Neural crest cell (in vitro differentiated cells): ENCODE results near the gene S100P. TPM values are rescaled to one million over a fixed set of nuclear protein-coding genes. Genes with fewer than 3 reads are reported as not detected.

Experiments used
- DNase-seq: peaks from one replicate; pipeline ENCODE4 v3.0.0; 2021; ENCODE audit warnings: low read depth, mixed read lengths, low spot score
- H3K27ac Mint-ChIP-seq: one replicate; pipeline ENCODE4 v1.8.0; 2021; ENCODE audit warnings: mild to moderate bottlenecking, mixed read lengths; ENCODE audit not compliant: unreplicated experiment
- H3K27me3 Mint-ChIP-seq: 2 replicates; pipeline ENCODE4 v1.8.0; 2021; ENCODE audit warnings: low read depth, mild to moderate bottlenecking, mixed read lengths
- H3K36me3 Mint-ChIP-seq: 2 replicates; pipeline ENCODE4 v1.8.0; 2021; ENCODE audit warnings: low read depth, mild to moderate bottlenecking, mixed read lengths
- H3K4me1 Mint-ChIP-seq: 2 replicates; pipeline ENCODE4 v1.8.0; 2021; ENCODE audit warnings: mixed read lengths
- H3K4me3 Mint-ChIP-seq: one replicate; pipeline ENCODE4 v1.8.0; 2021; ENCODE audit warnings: mild to moderate bottlenecking, mixed read lengths
- H3K9me3 Mint-ChIP-seq: 2 replicates; pipeline ENCODE4 v1.8.0; 2021; ENCODE audit warnings: mixed read lengths
- total RNA-seq: library from RNA; stranded (reverse); gene quantifications from 2 replicates; pipeline ENCODE4 v1.2.1, GENCODE V29; 2021
- TF ChIP-seq, protein P1 (sequence below): fragments of 200-600 bp; sonication (generic); conservative IDR thresholded peaks from 2 replicates; pipeline ENCODE4 v1.5.0; 2021; ENCODE audit warnings: antibody characterized with exemption, mild to moderate bottlenecking

S100P gene
- total RNA-seq, 1 donor from 2014 or later: not detected

DNA sequence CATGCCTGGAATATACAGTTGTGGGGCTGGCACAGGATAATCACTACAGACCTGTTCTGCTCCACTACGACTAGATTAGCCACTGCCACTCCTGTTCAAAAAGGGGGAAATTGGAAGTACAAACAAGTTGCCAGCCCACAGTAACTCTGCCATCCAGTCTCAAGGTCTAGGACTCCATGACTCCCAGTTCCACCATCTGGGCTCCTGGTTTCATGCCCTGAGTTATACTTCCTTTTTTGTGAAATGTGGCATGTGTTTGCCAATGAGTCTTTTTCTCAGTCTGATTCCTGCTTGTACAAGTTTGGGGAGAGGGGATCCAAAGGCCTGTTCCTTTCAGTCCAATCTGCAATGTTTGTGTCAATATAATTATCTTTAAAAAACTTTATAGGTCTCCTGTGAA is 21.3 kb downstream of the S100P start:
- no peak for DNase-seq
- no peaks in the 10 kb centered on the region for H3K9me3 Mint-ChIP-seq
- peaks cover 3% of the 10 kb centered on the region for H3K36me3 Mint-ChIP-seq
- no peak overlapping the region for H3K27ac Mint-ChIP-seq
- peaks cover 31% of the 10 kb centered on the region for H3K27me3 Mint-ChIP-seq
- TF ChIP-seq, protein P1, sequence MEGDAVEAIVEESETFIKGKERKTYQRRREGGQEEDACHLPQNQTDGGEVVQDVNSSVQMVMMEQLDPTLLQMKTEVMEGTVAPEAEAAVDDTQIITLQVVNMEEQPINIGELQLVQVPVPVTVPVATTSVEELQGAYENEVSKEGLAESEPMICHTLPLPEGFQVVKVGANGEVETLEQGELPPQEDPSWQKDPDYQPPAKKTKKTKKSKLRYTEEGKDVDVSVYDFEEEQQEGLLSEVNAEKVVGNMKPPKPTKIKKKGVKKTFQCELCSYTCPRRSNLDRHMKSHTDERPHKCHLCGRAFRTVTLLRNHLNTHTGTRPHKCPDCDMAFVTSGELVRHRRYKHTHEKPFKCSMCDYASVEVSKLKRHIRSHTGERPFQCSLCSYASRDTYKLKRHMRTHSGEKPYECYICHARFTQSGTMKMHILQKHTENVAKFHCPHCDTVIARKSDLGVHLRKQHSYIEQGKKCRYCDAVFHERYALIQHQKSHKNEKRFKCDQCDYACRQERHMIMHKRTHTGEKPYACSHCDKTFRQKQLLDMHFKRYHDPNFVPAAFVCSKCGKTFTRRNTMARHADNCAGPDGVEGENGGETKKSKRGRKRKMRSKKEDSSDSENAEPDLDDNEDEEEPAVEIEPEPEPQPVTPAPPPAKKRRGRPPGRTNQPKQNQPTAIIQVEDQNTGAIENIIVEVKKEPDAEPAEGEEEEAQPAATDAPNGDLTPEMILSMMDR: no peak
- peak overlapping the region; percentile 66 for H3K4me3 Mint-ChIP-seq
- peaks cover 26% of the 10 kb centered on the region for H3K4me1 Mint-ChIP-seq

DNA sequence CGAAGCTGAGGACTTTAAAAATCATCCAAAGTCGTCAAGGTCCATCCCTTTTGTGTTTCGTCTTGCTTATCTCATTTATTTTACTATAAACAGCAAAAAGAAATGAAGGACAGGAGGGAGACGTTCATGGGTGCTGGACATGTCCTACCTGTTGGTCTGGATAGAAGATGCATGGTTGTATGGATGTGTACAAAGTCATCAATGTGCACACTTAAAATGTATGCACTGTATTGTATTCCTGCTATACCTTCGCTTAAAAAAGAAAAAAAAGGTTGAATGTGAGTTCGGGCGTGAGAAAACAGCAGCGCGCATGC is 22.0 kb downstream of the S100P start:
- peaks cover 3% of the 10 kb centered on the region for H3K36me3 Mint-ChIP-seq
- H3K4me1 Mint-ChIP-seq: peaks cover 27% of the 10 kb centered on the region
- H3K27me3 Mint-ChIP-seq: peaks cover 34% of the 10 kb centered on the region

DNA sequence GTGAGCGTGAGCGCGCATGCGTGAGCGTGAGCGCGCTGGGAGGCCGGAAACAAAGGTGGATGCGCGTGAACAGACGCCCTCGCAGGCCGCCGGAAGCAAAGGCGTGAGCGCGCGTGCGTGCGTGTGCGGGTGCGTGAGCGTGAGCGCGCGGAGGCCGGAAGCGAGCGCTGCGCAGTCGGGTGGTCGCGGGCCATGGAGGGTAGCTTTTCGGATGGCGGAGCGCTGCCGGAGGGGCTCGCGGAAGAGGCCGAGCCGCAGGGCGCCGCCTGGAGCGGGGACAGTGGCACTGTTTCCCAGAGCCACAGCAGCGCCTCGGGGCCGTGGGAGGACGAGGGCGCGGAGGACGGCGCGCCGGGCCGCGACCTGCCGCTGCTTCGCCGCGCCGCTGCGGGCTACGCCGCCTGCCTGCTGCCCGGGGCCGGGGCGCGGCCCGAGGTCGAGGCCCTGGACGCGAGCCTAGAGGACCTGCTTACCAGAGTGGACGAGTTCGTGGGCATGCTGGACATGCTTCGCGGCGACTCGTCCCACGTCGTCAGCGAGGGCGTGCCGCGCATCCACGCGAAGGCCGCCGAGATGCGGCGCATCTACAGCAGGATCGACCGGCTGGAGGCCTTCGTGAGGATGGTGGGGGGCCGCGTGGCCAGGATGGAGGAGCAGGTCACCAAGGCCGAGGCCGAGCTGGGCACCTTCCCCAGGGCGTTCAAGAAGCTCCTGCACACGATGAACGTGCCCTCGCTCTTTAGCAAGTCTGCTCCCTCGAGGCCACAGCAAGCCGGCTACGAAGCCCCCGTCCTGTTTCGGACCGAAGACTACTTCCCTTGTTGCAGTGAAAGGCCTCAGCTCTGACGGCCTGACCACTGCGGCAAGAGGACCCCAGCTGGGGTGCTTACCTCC is 22.6 kb downstream of the S100P start, which contains the start of gene BLOC1S4:
Gene BLOC1S4 (plus strand): TSS at position 157 of the 894 bp plus-strand sequence. CDS start 36 bp downstream, at position 193.
- peaks cover 28% of the 10 kb centered on the region for H3K27me3 Mint-ChIP-seq
- H3K9me3 Mint-ChIP-seq: no peaks in the 10 kb centered on the region
- H3K4me1 Mint-ChIP-seq: peaks cover 27% of the 10 kb centered on the region
- TF ChIP-seq, protein P1: peak; percentile 36
- H3K36me3 Mint-ChIP-seq: peaks cover 3% of the 10 kb centered on the region
- peak; percentile 83 for DNase-seq
- peak within 1 kb of the TSS; percentile 93 for H3K4me3 Mint-ChIP-seq
- H3K27ac Mint-ChIP-seq: peak within 1 kb of the TSS; percentile 71

More for the DNA sequence above, 22.0 kb downstream of the S100P start:
- no peak for DNase-seq
- peak overlapping the region; percentile 63 for H3K27ac Mint-ChIP-seq
- TF ChIP-seq, protein P1: no peak
- peak overlapping the region; percentile 87 for H3K4me3 Mint-ChIP-seq
- H3K9me3 Mint-ChIP-seq: no peaks in the 10 kb centered on the region

DNA sequence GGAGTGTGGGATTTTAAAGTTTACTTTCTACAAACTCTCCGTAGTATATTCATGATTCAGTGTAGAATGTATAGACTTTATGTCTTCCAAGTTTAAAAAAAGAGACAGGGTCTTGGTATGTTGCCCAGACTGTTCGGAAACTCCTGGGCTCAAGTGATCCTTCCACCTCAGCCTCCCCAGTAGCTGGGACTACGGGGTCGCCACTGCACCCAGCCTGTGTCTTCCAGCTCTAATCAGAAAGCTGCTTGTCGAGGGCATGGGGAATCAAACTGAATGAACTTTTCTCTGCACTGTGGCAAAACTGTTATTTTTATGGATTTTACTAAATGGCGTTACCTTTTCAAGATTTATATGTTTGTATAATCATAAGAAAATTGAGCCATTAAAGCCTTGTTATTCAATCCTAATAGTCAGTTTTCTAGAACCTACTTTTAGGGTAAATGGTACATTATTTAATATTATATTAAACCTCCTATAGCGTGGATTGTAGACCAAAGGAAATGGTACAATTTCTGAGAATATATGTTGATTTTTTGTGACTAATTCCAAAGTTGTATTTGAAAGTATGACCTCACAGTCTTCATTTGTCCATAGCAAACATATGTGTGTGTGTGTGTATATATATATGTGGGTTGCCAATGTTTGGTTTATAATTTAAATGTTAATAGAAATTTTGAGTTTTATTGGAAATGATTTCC is 23.4 kb downstream of the S100P start:
- Mint-ChIP-seq H3K27me3 (peaks cover 24% of the 10 kb centered on the region), H3K27ac (peak overlapping the region; percentile 71), H3K36me3 (peaks cover 3% of the 10 kb centered on the region), H3K4me1 (peaks cover 27% of the 10 kb centered on the region), H3K9me3 (no peaks in the 10 kb centered on the region), H3K4me3 (peak overlapping the region; percentile 93)
- DNase-seq: no peak
- TF ChIP-seq, protein P1: no peak

DNA sequence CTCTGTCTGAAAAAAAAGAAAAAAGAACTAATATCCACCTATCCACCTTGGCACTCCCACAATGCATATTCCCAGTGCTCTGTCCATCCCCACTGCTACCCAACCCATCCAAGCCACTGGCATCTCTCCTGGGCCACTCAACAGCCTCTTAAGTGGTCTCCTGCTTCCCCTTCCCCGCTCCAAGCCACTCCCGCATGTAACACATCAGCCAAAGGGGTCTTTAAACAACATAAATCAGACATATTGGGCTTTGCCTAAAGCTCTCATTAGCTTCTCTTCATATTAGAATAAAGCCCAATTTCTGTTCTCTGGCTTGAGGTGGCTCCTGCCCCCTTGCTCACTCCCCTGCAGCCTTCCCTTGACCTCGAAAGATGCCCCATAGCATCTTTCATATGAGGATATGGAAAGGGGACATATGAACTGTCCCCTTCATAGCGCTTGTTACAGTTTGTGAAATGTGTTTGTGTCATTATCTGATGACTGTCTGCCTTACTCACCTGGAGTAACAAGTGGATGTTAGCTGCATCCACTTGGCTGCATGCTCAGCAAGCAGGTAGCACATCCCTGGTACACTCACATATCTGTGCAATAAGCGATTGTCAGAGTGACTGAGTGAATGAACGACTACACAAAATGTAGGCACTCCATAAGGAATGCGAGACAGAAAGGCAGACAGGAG is 25.4 kb downstream of the S100P start:
- Mint-ChIP-seq H3K4me1 (peaks cover 27% of the 10 kb centered on the region), H3K9me3 (no peaks in the 10 kb centered on the region), H3K27ac (no peak overlapping the region), H3K27me3 (peaks cover 12% of the 10 kb centered on the region), H3K4me3 (peak overlapping the region; percentile 80), H3K36me3 (peaks cover 3% of the 10 kb centered on the region)
- TF ChIP-seq, protein P1: no peak
- DNase-seq: no peak
